H9 (cell line): ENCODE data around the gene LIG3. TPM values are rescaled to one million over a fixed set of nuclear protein-coding genes. Genes with fewer than 3 reads are reported as not detected.
A peak's percentile ranks its signal among the peaks of the same experiment; 100 is the strongest.

Experiments
- DNase-seq: peaks from one replicate; pipeline ENCODE4 v3.0.0-alpha.2; 2017
- H2AFZ ChIP-seq: one replicate; pipeline ENCODE4 v1.6.1; 2013; ENCODE audit warnings: mild to moderate bottlenecking, low read length, control low read depth, moderate library complexity
- H2AK5ac ChIP-seq: 2 replicates; pipeline ENCODE4 v1.6.1; 2013; ENCODE audit warnings: low read length, control low read depth, mixed read lengths; ENCODE audit not compliant: insufficient read length
- H2BK120ac ChIP-seq: one replicate; pipeline ENCODE4 v1.6.1; 2013; ENCODE audit warnings: low read depth, mild to moderate bottlenecking, low read length, control low read depth, inconsistent platforms; ENCODE audit not compliant: poor library complexity, severe bottlenecking
- H2BK12ac ChIP-seq: 2 replicates; pipeline ENCODE4 v1.6.1; 2013; ENCODE audit warnings: low read length, control low read depth, mixed read lengths, low read depth; ENCODE audit not compliant: insufficient read length
- H2BK15ac ChIP-seq: 2 replicates; pipeline ENCODE4 v1.6.1; 2013; ENCODE audit warnings: low read depth, low read length, control low read depth
- H2BK20ac ChIP-seq: one replicate; pipeline ENCODE4 v1.6.1; 2013; ENCODE audit warnings: low read depth, mild to moderate bottlenecking, low read length, control low read depth, inconsistent platforms; ENCODE audit not compliant: poor library complexity, severe bottlenecking
- H2BK5ac ChIP-seq: 2 replicates; pipeline ENCODE4 v1.6.1; 2013; ENCODE audit warnings: low read length, control low read depth, mixed read lengths; ENCODE audit not compliant: insufficient read length
- H3K14ac ChIP-seq: 2 replicates; pipeline ENCODE4 v1.6.1; 2013; ENCODE audit warnings: low read length, control low read depth; ENCODE audit not compliant: insufficient read depth
- H3K18ac ChIP-seq: 2 replicates; pipeline ENCODE4 v1.6.1; 2013; ENCODE audit warnings: low read depth, mild to moderate bottlenecking, mixed read lengths, low read length, control low read depth; ENCODE audit not compliant: insufficient read length
- H3K23ac ChIP-seq: 2 replicates; pipeline ENCODE4 v1.6.1; 2013; ENCODE audit warnings: low read length, control low read depth, mixed read lengths, low read depth; ENCODE audit not compliant: insufficient read length
- H3K23me2 ChIP-seq: 2 replicates; pipeline ENCODE4 v1.6.1; 2013; ENCODE audit warnings: low read depth, mild to moderate bottlenecking, mixed read lengths, low read length, control low read depth; ENCODE audit not compliant: insufficient read length, poor library complexity, severe bottlenecking
- H3K27ac ChIP-seq: 2 replicates; pipeline ENCODE4 v1.5.1; 2013; ENCODE audit warnings: low read length, control low read depth, mixed read lengths, low read depth; ENCODE audit not compliant: insufficient read length
- H3K27me3 ChIP-seq: 2 replicates; pipeline ENCODE4 v1.6.1; 2013; ENCODE audit warnings: low read length, control low read depth, inconsistent platforms; ENCODE audit not compliant: insufficient read depth
- H3K4ac ChIP-seq: 2 replicates; pipeline ENCODE4 v1.6.1; 2013; ENCODE audit warnings: low read depth, mild to moderate bottlenecking, control low read depth, inconsistent platforms, low read length, moderate library complexity
- H3K4me1 ChIP-seq: 2 replicates; pipeline ENCODE4 v1.6.1; 2013; ENCODE audit warnings: low read length, control low read depth, inconsistent platforms; ENCODE audit not compliant: insufficient read depth
- H3K4me2 ChIP-seq: 2 replicates; pipeline ENCODE4 v1.6.1; 2013; ENCODE audit warnings: low read length, control low read depth, mixed read lengths; ENCODE audit not compliant: insufficient read length, insufficient read depth
- H3K56ac ChIP-seq: 2 replicates; pipeline ENCODE4 v1.6.1; 2013; ENCODE audit warnings: low read depth, mild to moderate bottlenecking, mixed read lengths, low read length, control low read depth; ENCODE audit not compliant: insufficient read length
- H3K79me1 ChIP-seq: 2 replicates; pipeline ENCODE4 v1.6.1; 2013; ENCODE audit warnings: low read depth, mild to moderate bottlenecking, moderate library complexity, low read length, control low read depth, inconsistent platforms; ENCODE audit not compliant: insufficient read depth, poor library complexity, severe bottlenecking
- H3K79me2 ChIP-seq: 2 replicates; pipeline ENCODE4 v1.6.1; 2013; ENCODE audit warnings: low read length, control low read depth, inconsistent platforms; ENCODE audit not compliant: insufficient read depth
- H3K9ac ChIP-seq: 2 replicates; pipeline ENCODE4 v1.6.1; 2013; ENCODE audit warnings: low read length, control low read depth, mixed read lengths; ENCODE audit not compliant: insufficient read length; ENCODE audit errors: extremely low read depth
- H3K9me3 ChIP-seq: one replicate; pipeline ENCODE4 v1.6.1; 2013; ENCODE audit warnings: low read depth, low read length, inconsistent platforms; ENCODE audit not compliant: control insufficient read depth
- H3T11ph ChIP-seq: one replicate; pipeline ENCODE4 v1.6.1; 2013; ENCODE audit warnings: mild to moderate bottlenecking, low read length, control low read depth, inconsistent platforms
- H4K20me1 ChIP-seq: one replicate; pipeline ENCODE4 v1.6.1; 2013; ENCODE audit not compliant: control insufficient read depth, insufficient read length, insufficient read depth
- H4K5ac ChIP-seq: 2 replicates; pipeline ENCODE4 v1.6.1; 2013; ENCODE audit warnings: low read depth, mild to moderate bottlenecking, mixed read lengths, low read length, control low read depth; ENCODE audit not compliant: insufficient read length
- H4K8ac ChIP-seq: replicated peaks from 2 replicates; pipeline ENCODE4 v1.6.1; 2013; ENCODE audit warnings: low read length, control low read depth, mixed read lengths, low read depth; ENCODE audit not compliant: insufficient read length
- H4K91ac ChIP-seq: 2 replicates; pipeline ENCODE4 v1.6.1; 2013; ENCODE audit warnings: low read depth, mild to moderate bottlenecking, moderate library complexity, mixed read lengths, low read length, control low read depth; ENCODE audit not compliant: insufficient read length
- H3K27ac Mint-ChIP-seq, 3 experiments: 2 replicates in 2 of 3; 3 replicates in 1 of 3; pipeline ENCODE4 v1.8.0; 2020 to 2021; ENCODE audit warnings: mixed read lengths in 3 of 3, mild to moderate bottlenecking in 1 of 3, moderate library complexity in 1 of 3
- H3K27me3 Mint-ChIP-seq: 2 replicates; pipeline ENCODE4 v1.8.0; 2021; ENCODE audit warnings: low read depth, mild to moderate bottlenecking, moderate library complexity, mixed read lengths
- H3K36me3 Mint-ChIP-seq, 3 experiments: 2 replicates in 2 of 3; 3 replicates in 1 of 3; pipeline ENCODE4 v1.8.0; 2020 to 2021; ENCODE audit warnings: low read depth in 3 of 3, mixed read lengths in 3 of 3; ENCODE audit not compliant: insufficient read depth in 1 of 3
- H3K4me1 Mint-ChIP-seq, 2 experiments: 2 replicates each; pipeline ENCODE4 v1.8.0; 2020; ENCODE audit warnings: mixed read lengths in 2 of 2
- H3K4me3 Mint-ChIP-seq, 2 experiments: 2 replicates in 1 of 2; 3 replicates in 1 of 2; pipeline ENCODE4 v1.8.0; 2020 to 2021; ENCODE audit warnings: mild to moderate bottlenecking in 2 of 2, mixed read lengths in 2 of 2, moderate library complexity in 1 of 2
- H3K9me3 Mint-ChIP-seq, 2 experiments: 2 replicates in 1 of 2; 3 replicates in 1 of 2; pipeline ENCODE4 v1.8.0; 2020; ENCODE audit warnings: mild to moderate bottlenecking in 2 of 2, mixed read lengths in 2 of 2, moderate library complexity in 1 of 2
- WGBS: extraction: QIAGEN DNeasy Blood & Tissue Kit; methylation state at CpG from one replicate; pipeline ENCODE4 v1.1.7; 2013; ENCODE audit warnings: missing lambda C conversion rate, low lambda C conversion rate, mixed read lengths; ENCODE audit not compliant: insufficient read length; ENCODE audit errors: extremely low coverage; 5-methylcytosine and 5-hydroxymethylcytosine counted together
- total RNA-seq: library from RNA; stranded (reverse); gene quantifications from 2 replicates; pipeline ENCODE4 v1.2.1, GENCODE V29; 2021
- TF ChIP-seq, protein P1 (sequence below): fragments of 200-600 bp; sonication (generic); conservative IDR thresholded peaks from 3 replicates; pipeline ENCODE4 v1.8.0; 2021; ENCODE audit warnings: antibody characterized with exemption, mild to moderate bottlenecking

The LIG3 gene
- total RNA-seq, 1 experiment from 2014 or later = 96.0 TPM

DNA sequence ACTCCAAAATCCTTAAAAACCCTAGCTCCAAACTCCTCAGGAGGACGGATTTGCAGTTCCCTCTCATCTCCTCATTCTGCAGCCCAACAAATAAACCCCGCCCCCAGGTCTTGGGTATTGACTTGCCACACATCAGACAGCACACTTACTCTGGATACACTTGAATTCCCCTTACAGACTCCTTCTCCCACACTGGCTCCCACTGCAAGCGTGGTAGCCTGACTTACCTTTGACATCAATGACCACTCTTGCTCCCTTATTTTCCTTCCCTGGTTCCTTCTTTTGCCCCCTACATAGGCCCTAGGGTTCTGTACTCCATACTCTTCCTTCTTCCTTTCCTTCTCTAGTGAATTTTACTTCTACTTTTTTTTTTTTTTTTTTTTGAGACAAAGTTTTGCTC lies 75.7 kb downstream of the LIG3 start:
- Histone ChIP-seq H3K4me2 (no peak overlapping the region), H4K20me1 (no peaks in the 10 kb centered on the region), H2AFZ (no peak overlapping the region), H3K23me2 (no peaks in the 10 kb centered on the region), H3K56ac (no peak overlapping the region), H3K23ac (no peak overlapping the region), H3K79me1 (no peaks in the 10 kb centered on the region), H2BK120ac (no peak overlapping the region), H3K79me2 (no peaks in the 10 kb centered on the region), H3K14ac (no peak overlapping the region), H3K9ac (no peak overlapping the region), H3T11ph (no peak overlapping the region), H3K27me3 (no peaks in the 10 kb centered on the region), H2AK5ac (no peak overlapping the region), H2BK15ac (no peak overlapping the region), H3K4me1 (no peaks in the 10 kb centered on the region), H3K27ac (no peak overlapping the region), H3K18ac (no peak overlapping the region), H4K5ac (no peak overlapping the region), H4K91ac (no peak overlapping the region), H2BK20ac (no peak overlapping the region), H3K9me3 (no peaks in the 10 kb centered on the region), H2BK12ac (no peak overlapping the region), H4K8ac (no peak overlapping the region), H3K4ac (no peak overlapping the region), H2BK5ac (no peak overlapping the region)
- H3K27ac Mint-ChIP-seq = peak overlapping the region in 2 of 3 experiments; percentile 3 to 17; a peak in 3 of 7 replicates
- H3K4me1 Mint-ChIP-seq = peaks cover 23 to 25% of the 10 kb centered on the region in 2 experiments
- TF ChIP-seq, protein P1, sequence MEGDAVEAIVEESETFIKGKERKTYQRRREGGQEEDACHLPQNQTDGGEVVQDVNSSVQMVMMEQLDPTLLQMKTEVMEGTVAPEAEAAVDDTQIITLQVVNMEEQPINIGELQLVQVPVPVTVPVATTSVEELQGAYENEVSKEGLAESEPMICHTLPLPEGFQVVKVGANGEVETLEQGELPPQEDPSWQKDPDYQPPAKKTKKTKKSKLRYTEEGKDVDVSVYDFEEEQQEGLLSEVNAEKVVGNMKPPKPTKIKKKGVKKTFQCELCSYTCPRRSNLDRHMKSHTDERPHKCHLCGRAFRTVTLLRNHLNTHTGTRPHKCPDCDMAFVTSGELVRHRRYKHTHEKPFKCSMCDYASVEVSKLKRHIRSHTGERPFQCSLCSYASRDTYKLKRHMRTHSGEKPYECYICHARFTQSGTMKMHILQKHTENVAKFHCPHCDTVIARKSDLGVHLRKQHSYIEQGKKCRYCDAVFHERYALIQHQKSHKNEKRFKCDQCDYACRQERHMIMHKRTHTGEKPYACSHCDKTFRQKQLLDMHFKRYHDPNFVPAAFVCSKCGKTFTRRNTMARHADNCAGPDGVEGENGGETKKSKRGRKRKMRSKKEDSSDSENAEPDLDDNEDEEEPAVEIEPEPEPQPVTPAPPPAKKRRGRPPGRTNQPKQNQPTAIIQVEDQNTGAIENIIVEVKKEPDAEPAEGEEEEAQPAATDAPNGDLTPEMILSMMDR = no peak
- no peaks in the 10 kb centered on the region for H3K27me3 Mint-ChIP-seq
- H3K9me3 Mint-ChIP-seq = no peaks in the 10 kb centered on the region
- H3K36me3 Mint-ChIP-seq = no peaks in the 10 kb centered on the region; a peak in 2 of 7 replicates
- no peak overlapping the region for H3K4me3 Mint-ChIP-seq
- WGBS = no CpG with 5 or more reads among the region's 3 CpGs
- peak; percentile 44 for DNase-seq
